ENCODE results near the gene EXOC2.

Gene EXOC2

DNA sequence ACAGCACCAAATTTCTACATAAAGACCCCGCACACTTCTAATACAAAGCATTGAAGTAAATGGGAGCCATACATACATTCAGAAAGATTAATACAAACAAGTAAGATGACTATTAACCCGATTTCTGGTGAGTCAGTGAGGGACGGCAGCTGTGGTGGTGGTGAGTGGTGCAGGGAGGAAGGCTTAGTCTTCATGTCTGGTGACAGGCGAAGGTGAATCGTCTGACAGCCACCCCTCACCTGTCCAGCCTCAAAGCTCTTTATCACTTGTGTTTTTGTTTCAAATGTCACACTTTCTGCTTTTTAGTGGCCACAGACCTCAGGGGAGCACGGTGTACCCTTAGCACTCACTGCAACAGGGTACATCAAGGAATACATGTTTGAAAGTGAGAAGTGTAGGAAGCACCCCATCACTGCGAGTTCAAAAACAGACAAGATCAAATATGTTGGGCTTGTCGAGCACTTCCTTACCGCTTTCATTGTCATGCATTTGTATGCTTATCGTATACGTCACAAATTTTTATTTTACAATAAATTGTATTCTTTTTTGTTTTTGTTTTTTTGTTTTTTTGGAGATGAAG lies 237.8 kb downstream of the EXOC2 start:
- no peak for DNase-seq

DNA sequence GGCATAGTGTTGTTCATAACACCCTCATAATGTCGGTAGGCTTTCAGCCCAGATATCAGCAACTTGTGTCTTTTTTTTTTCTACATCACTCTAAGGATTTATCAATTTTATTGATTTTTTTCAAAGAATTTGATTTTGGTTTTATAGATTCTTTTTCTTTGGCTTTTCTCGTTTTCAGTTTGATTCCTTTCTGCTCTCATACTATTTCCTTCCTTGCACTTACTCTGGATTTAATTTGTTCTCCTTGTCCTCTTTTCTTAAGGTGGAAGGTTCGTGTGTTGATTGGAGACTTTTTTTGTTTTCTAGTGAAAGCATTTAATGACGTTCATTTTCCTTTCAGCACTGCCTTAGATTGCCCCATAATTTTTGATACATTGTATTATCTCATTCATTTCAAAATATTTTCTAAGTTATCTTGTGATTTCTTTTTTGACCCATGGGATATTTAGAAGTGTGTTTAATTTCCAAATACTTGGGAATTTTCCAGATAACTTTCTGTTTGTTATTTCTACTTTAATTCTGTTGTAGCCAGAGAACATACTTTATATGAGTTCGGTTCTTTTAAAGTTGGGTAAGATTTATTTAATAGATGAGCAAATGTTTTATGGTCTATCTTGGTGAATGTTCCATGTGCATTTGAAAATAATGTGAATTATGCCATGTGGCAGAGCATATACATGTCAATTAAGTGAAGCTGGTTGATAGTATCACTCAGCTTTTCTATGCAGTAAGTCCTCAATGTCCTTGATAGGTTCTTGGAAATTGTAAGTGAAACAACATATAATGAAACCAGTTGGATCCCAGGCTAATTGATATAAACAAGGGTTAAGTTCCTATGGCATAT lies 238.6 kb downstream of the EXOC2 start:
- DNase-seq = no peak

DNA sequence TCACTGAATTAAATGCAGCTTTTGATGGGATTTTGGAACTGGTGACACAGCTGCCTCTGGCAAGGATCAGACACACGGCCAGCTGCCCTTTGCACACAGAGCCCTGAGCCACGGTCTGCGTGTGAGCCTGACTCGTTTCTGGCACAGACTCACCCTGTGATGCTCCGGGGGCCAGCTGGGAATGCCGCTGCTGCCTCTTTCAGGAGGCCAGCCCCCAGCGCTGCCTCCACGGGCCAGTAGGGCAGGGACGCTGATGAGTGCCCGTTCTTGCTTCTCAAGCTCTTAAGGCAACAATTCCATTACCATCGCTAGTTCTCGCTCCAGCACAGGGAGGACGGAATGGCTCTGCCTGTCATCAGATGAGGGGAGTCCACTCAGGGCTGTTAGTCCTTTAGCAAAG lies 239.8 kb downstream of the EXOC2 start:
- no peak for DNase-seq

DNA sequence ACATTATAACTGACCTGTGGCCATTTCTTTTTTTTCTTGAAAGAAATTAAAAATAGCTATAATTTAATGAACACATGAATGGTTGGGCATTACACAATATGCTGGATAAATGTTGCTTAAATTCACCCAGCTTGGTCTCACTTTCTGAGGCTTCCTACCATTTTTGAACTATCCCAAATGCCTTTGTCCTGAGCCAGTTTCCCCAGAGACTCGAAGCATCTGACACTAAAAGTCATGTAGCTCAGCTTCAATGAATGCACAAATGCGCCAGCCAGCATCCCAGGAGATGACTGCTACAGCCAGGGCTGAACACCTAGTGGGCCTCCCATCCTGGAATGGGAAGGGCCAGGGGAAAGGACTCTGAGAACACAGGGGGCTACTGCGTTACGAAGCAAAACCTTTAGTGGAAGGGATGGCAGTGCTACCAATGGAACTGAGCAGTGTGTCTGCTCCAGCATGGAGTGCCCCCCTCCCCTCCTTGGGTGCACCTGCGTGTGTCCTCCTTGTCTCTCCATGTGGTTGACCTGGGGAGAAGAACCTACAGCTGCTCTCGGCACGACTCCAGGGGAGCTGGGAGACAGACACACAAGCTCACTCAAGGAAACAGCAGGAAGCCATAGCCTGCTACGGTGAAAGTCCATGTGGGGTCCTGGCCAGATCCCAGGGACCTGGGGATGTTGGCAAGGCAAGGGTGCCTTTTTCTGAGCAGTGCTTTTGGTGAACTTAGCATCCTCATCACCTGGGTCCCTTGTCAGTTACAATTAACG lies 240.5 kb downstream of the EXOC2 start:
- no peak for DNase-seq

DNA sequence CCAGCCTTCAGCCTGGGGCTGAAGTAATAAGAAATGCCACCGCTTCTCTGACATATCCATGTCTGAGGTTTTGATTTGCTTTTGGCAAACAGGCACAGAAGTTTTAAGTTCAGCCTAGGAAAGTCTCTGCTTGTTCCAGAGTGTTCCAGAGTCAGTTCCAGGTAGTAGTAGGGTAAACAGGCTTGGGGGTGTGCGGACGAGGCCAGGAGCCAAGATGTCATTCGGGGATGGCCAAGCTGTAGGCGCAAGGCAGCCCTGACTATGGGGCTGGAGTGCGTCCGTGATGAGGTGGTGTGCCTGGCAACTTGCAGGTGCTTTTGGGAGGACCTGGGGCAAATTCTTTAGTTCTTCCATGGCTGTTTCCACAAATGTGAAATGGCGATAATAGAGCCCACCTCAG lies 241.1 kb downstream of the EXOC2 start:
- no peak for DNase-seq

DNA sequence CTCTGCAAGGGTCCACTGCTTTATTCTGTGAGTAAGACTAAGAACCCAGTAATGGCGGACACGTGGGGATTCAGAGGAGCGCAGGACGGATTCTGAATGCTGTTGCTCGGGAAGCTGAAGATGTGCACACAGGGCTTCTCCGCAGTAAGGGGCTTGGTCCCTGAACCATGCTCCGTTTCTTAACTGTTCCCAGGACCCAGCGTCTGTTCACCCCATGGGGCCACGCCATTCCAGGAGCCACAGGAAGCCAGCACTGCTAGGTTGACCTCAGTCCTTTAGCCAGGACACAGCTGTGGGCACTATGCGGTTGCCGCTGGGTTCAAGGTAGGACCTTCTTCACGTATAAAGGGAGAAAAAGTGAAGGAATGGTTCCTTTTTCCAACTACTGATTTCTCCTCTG lies 241.6 kb downstream of the EXOC2 start:
- no peak for DNase-seq

DNA sequence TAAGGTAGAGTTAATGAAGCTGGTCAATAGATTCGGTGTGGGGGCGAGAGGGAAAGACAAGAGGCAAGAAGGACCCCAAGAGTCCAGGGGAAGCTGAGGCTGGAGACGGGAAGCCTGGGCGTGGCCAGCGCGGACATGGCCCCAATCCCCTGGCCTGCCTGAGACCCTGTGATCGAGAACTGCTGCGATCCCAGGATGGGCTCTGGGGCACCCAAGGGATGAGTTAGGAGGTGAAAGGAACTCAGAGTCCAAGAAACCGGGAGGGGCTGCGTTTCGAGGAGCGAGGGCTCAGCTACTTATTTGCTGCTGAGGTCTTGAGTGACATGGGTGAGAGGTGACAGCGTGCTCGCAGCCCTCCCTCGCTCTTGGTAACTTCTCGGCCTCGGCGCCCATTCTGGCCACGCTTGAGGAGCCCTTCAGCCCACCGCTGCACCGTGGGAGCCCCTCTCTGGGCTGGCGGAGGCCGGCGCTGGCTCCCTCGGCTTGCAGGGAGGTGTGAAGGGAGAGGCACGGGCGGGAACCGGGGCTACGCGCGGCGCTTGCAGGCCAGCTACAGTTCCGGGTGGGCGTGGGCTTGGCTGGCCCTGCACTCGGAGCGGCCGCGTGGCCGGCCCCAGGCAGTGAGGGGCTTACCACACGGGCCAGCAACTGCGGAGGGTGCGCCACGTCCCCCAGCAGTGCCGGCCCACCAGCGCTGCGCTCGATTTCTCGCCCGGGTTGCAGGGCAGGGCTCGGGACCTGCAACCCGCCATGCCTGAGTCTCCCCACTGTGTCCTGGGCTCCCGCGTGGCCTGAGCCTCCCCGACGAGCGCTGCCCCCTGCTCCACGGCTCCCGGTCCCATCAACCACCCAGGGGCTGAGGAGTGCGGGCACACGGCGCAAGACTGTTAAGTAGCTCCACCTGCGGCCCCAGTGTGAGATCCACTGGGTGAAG lies 243.2 kb downstream of the EXOC2 start:
- no peak for DNase-seq

DNA sequence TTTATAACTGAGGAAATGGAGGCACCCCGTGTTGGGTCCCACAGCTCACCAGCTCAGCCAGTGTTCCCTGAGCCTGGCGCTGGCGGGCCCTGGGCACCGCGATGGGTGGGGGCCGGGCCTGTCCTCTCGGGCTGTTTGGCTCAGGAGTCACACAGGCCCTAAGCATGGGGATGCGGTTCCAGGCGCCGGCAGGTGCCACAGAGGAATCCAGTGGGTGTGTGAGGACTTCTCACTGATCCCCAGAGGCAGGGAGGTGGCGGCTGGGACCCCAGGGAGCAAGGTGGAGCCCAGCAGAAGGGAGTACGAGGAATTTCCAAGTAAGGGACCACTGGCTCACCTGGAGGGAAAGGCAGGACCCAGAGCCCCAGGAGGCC lies 243.9 kb downstream of the EXOC2 start:
- DNase-seq = no peak

DNA sequence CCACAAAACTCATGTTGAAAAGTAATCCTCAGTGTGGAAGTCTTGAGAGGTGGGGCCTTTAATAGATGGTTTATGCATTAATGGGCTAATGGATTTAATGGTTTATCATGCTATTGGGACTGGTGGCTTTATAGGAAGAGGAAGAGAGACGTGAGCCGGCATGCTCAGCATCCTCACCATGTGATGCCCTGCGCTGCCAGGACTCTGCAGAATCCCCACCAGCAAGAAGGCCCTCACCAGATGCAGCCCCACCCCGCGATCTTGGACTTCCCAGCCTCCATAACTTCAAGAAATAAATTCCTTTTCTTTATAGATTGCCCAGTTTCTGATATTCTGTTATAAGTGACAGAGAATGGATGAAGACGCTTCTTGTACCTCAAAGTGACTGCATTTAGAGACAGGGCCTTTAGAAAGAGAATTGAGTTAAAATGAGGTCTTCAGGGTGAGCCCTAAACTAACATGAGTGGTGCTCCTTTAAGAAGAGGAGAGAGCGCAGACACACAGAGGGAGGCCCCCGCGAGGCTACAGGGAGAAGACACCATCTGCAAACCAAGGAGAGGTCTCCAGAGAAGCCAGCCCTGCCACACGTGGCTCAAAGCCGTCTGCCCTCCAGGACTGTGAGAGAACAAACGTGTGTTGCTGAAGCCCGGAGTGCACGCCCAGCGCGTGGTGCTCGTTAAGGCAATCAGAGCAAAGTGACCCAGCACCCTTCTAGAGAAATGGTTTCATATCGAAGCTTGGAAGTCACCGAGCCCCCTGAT lies 244.5 kb downstream of the EXOC2 start:
- DNase-seq = no peak

DNA sequence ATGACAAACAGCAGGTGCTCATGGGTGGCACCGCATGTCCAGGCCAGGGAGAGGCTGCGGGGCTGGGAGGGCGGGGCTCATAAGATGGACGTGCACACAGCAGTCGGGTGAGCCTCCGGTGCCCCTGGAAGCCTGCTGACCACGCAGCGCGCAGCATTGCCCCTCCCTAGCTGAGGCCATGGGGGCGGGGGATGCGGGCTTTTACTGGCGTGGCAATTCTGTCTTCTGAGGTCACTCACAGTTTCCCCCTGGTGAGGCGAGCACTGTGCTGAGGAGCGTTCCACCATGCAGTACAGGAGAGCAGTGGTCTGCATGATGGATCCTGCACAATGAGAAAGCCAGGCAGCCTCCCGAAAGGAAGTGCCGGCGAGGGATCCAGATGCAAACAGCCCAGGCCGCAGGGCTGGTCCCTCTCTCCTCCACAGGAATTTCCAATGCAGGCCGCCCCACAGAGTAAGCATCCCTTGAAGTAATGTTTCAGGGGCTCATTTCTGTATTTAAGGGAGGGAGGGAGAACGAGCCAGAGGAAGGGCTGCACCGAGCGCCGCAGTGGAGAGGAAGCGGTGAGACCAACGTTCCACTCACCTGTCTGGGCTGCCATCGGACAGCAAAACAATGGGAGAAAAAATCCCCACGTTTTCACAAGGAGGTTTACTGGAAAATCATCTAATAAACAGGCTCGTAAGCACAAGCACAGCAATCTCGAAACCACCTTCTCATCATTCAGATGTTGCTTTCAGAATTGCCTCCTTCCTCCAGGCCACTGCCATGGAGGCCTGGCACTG lies 245.4 kb downstream of the EXOC2 start:
- DNase-seq = no peak

DNA sequence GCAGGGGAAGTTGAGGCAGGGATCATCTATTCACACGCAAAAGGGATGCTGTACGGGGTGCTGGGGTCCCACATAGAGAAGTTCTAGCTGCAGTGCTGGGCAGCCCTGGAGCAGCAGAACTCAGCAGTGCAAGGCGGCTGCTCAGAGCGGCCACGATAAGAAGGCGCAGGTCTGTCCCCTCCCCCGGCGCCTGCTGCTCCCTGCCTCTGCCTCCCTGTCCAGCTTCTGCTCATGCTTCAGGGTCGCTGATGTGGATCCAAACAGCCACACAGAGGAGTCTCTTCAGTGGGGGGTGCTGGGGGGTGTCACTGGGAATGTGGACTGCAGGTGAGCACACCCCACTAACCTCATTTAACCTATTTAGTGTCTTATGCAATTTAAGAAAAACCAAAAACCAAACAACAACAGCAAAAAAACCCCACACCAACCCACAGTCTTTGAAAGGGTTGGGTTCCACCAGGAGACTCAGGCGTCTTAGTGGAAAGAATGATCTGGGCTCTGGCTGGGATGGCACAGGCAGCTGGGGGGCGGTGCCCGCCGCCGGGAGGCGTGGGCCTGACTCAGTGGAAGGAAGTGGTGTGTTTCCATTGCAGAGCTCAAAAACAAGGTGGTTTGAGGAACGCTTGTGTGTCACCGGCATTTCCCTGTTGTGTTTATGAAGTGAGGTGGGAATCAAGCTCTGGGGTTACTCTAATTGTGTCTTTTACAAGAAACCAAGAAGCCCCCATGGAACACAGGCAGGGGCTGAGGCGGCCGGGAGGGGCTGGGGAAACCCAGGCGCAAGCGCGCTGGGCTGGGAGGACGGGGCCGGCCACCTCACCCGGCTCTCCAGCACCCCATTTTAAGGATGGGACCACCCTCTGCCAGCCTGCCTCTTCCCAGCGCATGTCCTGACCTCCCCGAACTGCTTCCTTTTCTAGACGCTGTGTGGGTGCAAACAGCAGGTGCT lies 246.2 kb downstream of the EXOC2 start:
- DNase-seq = no peak

DNA sequence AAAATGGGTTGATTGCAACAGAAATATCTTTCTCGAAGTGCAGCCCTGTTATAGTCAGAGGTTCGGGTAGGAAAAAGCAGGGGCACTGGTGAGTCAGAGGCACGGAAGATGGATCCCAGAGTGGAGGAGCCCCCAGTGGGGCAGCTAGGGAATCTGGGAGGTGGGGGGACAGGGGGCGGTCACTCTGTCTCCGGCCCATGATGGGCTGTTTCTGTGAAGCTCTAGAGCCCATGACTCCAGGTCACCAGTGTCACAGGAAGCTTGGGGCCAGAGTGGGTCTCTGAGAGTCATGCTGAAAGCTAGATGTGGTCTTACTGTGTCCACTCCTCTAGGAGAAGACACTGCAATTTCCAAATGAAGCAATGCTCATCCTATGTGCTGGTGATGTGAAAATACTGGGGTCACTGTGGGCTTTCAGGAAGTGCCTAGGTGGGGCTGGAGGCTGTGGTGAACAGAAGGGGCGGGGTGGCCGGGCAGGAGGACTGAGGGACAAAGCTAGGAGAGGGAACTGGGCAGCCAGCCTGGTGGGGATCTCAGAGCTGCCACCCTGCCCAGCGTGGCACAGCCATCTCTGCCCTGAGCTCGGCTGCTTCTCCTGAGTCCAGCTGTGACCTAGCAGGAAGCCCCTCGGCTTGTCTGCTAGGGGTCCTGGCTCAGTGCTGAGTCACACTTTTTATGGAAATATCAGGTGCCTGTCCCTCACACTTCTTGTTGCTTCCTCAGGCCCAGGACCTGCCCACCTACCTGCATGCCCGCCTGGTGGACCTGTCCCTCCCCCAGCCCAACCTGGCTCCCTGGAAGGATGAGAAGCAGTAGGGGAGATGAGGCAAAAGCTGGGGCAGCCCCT lies 247.1 kb downstream of the EXOC2 start:
- DNase-seq = no peak

DNA sequence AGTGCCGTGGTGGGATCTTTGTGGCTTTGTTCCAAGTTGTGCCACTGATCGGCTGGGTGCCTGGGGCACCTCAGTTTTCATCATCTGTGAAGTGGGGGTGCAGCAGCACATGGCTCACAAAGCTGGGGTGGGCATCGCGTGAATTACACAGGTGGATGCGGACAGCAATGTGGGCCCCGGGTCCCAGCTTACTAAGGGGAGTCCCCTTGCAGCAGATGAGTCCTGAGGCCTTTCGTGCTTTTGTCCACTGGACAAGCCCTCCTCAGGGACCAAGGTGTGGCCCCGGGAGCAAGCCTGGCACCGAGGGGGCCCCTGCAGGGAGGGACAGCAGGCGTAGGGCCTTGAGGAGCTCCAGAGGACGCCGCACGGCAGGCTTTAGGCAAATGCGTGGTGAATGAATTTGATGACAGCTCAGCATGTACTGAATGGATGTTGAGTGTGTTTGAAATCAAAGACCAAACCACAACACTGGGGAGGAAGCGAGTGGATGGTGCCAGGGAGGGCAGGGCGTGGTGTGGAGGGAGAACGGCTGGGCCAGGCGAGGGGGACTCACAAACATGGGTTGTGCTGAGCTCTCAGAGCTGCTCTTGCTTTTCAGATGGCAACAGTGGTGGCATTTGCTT lies 248.2 kb downstream of the EXOC2 start:
- DNase-seq = no peak

DNA sequence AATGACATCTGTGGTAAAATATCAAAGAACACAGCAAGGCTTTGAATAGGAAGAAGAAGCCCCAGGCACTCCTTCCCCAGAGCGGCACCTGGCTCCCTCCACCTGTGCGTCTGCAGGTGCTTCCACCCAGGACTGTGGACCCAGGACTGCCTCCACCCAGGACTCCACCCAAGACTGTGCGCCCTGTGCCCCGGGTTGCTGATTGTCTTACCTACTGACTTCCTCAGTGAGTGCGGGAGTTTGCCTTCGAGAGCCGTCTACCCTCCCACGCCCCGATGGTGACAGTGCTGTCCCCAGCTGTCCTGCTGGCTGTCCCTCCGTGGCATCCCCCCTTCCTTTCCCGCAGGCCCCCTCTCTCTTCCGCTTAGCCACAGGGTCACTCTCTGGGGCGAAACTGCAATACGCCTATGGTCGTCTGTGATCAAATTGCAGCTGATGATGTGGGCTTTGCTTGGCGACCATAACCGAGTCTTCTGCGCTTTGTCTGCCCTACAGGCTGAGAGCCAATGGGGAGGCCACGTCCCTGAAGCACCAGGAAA lies 249.2 kb downstream of the EXOC2 start:
- no peak for DNase-seq

DNA sequence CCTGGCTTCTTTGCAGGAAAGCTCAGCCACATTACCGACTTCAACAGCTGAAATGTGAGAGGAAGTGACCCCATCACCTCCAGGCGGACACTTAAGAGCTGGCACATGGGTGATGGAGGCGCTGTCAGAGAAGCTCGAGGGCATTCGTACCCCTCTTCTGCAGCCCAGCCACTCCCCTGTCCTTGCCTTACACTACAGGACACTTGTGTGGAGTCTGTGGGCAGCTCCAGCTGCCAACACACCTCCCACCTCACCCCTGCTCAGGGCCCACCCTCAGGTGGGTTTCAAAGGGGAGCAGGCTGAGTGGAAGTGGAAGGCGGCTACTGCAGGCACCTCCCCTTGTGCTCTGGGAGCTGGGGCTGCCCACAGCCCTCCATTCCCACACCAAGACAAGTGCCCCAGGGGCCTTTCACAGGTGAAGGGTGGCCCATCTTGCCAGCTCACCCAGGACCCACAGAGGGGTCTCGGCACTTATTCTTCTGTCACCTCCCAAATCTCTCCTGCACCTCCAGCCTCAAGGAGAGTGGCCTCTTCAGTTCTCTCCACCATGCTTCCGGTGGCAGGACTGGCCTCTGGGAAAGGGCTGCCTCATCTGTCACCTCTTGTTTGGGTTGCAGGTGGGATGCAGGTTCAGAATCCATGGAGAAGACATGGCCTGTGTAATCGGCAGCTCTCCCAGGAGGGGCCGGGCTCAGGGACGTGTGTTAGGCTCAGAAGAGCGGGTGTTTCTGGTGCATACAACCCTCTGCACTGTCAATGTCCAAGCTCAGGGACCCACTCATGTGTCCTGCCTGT lies 251.6 kb downstream of the EXOC2 start:
- no peak for DNase-seq

DNA sequence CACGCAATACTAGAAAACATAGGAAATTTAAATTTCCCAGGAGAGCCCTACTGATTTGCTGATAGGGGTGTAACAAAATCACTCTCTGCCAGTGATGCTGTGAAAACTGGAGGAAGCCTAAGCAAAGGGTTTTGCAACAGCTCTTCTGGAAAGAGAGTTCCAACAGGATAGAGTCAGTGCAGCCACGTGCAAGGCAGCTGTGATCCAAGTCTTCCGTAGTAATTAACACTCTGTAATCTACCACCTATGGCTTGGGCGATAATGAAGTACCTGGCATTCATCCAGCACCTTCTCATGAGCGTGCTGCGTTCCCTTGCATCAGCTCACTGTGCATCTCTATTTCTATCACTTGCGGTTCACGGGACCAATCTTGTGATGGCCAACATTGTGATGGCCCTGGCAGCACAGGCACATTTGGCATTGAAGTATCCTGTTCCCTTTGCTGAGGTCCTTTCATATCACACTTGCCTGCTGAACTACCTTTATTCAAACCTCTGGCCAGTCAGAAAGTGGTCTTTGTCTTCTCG lies 253.2 kb downstream of the EXOC2 start:
- no peak for DNase-seq

DNA sequence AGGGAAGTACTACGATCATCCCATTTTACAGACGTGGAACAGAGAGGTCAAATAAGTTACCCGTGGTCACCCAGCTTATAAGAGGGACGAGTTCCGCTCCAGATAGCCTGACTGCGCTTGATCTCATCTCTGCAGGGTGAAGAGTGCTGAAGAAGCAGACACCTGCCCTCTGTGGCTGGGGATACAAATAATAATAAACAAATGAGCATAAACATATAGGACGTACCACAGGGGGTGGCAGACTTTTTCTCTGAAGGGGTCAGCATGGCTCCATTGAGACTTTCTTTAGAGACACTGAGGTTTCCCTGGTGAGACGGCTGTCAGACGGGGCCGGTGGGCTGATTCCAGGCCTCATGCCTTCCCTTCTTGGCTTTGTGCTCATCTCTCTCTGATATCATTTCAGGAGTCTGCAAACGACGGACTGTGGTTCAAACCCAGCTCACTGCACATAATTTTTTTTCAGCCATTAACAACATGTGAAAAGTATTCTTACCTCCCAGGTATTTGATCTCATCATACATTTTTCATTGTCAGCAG lies 254.2 kb downstream of the EXOC2 start:
- DNase-seq = no peak

Data from GDM1 (cell line).